ENCODE results near the gene DSCAML1.
"Not testable (repeated sequence)": the region's sequence is repeated elsewhere in the genome, so short reads cannot be mapped to it uniquely, and the experiment has no call there.

The DSCAML1 gene

DNA sequence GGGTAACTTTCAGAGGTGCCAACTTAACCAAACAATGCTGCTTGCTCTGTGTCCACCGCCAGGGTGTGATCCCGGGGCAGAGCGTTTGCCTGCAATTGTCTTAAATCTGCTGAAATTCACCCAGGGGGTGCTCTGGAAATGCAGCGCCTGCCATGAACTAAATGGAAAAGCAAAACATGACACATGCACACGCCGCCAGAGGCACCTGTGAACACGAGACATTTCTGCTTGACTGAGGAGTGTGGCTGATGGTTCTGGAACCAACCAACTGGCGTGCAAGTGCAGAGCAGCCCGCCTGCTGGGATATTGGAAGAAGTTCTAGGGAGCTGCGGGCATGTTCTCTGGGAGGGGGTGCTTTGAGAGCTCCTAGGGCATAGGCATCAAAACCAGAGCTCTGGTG, 30.4 kb downstream of the DSCAML1 start:
- no peak overlapping the region for H3K4me3 ChIP-seq (ENCODE audit: low read depth, low read length)
- no peak for DNase-seq (ENCODE audit: low read depth, low spot score)
- ChIA-PET CTCF (interaction anchor here (2.2 kb wide), 1 partner anchor 341 kb away, joined by 5 read pairs; no protein-coding TSS in a partner anchor), POLR2A (no interaction called here)
- TF ChIP-seq, protein P1, sequence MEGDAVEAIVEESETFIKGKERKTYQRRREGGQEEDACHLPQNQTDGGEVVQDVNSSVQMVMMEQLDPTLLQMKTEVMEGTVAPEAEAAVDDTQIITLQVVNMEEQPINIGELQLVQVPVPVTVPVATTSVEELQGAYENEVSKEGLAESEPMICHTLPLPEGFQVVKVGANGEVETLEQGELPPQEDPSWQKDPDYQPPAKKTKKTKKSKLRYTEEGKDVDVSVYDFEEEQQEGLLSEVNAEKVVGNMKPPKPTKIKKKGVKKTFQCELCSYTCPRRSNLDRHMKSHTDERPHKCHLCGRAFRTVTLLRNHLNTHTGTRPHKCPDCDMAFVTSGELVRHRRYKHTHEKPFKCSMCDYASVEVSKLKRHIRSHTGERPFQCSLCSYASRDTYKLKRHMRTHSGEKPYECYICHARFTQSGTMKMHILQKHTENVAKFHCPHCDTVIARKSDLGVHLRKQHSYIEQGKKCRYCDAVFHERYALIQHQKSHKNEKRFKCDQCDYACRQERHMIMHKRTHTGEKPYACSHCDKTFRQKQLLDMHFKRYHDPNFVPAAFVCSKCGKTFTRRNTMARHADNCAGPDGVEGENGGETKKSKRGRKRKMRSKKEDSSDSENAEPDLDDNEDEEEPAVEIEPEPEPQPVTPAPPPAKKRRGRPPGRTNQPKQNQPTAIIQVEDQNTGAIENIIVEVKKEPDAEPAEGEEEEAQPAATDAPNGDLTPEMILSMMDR (IDR thresholded peaks at IDR 0.05; ENCODE audit: insufficient read depth, low read length, missing control alignments): no peak

DNA sequence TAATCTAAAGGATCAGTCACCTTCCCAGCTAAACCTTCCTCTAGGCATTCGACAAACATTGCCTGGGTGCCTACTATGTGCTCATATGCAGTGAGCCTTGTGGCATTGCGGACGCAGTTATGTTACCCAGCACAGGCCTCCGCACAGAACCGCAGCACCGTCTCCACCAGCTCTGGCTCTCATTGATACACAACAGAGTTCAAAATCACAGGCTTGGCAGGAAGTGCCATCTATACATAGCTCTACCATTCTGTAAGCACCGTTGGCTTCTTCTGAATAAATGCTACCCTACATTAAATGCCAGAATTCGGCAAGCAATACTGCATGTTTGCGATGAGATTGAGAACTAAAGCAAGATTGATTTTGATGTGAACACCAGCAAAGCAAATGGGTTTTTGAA, 31.0 kb downstream of the DSCAML1 start:
- no peak overlapping the region for H3K4me3 ChIP-seq (ENCODE audit: low read depth, low read length)
- DNase-seq (ENCODE audit: low read depth, low spot score): no peak
- TF ChIP-seq, protein P1 (IDR thresholded peaks at IDR 0.05; ENCODE audit: insufficient read depth, low read length, missing control alignments): no peak
- POLR2A ChIA-PET: no interaction called here
- CTCF ChIA-PET: interaction anchor here (2.2 kb wide), 1 partner anchor 340 kb away, joined by 5 read pairs; no protein-coding TSS in a partner anchor

DNA sequence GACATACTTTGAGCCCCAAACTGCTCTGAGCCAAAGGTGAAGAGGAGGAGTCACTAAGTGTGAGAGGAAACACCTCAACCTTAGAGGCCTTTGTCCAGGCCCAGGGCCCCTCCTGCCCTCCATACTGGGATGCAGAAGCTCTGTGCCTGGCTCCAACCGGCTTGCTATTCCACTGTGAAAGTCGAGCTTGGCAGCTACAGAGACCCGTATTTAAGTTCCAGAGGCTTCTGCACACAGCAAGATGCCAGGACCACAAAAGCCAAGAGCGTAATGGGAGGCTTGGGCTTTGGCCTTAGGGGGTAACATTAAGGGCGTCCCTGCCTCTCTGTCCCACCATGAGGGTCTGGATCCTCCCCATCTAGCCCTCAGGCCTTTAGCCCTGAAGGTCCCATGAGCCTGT, 31.9 kb downstream of the DSCAML1 start:
- CTCF ChIA-PET: no interaction called here
- H3K4me3 ChIP-seq (ENCODE audit: low read depth, low read length): no peak overlapping the region
- POLR2A ChIA-PET: no interaction called here
- TF ChIP-seq, protein P1 (IDR thresholded peaks at IDR 0.05; ENCODE audit: insufficient read depth, low read length, missing control alignments): no peak
- DNase-seq (ENCODE audit: low read depth, low spot score): no peak

DNA sequence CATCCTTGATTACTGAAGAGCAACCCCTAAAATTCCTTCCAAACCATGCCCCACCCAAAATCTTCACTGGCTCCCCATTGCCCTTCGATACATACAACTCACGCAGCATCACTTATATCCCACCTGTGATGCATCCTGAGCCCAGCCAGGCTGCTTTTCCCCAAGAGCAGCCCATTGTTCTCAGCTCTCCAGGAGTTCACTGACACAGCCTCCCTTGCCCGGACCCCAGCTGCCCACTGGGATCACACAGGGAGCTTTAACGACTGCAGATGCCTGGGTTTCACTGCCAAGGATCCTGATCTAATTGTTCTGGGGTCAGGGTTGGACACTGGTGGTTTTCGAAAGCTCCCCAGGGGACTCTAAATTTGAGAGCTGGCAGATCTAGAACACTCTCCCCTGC, 33.6 kb downstream of the DSCAML1 start:
- H3K4me3 ChIP-seq (ENCODE audit: low read depth, low read length); POLR2A ChIA-PET; DNase-seq (ENCODE audit: low read depth, low spot score); CTCF ChIA-PET: not testable (repeated sequence)

DNA sequence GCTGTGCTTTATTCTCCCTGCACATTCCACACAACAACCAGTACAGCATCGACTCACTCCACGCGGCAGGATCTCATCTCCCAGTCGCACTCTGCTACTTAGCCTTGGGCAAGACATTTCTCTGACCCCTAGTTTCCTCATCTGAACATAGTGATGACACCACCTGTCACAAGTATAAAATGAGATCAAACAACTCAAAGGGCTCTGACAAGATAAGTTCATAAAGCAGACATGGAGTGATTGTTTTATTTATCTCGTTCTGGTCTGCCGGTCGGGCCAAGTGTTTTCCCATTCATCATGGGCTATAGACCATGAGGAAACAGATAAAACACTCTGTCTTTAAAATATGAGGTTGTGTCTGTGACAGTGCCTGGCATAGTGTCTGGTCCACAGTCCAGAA, 35.0 kb downstream of the DSCAML1 start:
- DNase-seq (ENCODE audit: low read depth, low spot score): no peak
- CTCF ChIA-PET: no interaction called here
- TF ChIP-seq, protein P1 (IDR thresholded peaks at IDR 0.05; ENCODE audit: insufficient read depth, low read length, missing control alignments): no peak
- no peak overlapping the region for H3K4me3 ChIP-seq (ENCODE audit: low read depth, low read length)
- POLR2A ChIA-PET: no interaction called here

DNA sequence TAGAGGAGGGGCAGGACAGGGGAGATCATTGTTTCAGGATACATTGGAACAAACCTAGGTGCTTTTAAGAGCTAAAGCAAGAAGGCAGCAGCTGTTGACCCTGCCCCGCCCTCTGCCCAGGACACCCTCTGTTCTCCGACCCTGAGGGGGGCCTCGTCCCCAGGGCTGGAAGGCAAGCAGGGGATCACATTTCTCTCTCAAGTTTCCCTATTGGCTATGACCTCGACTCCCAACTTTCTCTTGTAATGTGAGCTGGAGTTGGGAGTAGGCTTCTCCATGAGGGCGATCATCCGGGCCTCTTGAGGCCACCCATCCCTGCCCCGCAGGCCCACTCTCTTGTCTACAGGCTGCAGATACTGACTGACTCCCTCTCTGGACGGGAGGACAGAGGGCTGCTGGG, 37.7 kb downstream of the DSCAML1 start:
- ChIA-PET CTCF (interaction anchor here (1.2 kb wide), 1 partner anchor 59 kb away, joined by 4 read pairs; no protein-coding TSS in a partner anchor), POLR2A (no interaction called here)
- no peak overlapping the region for H3K4me3 ChIP-seq (ENCODE audit: low read depth, low read length)
- no peak for DNase-seq (ENCODE audit: low read depth, low spot score)
- TF ChIP-seq, protein P1 (IDR thresholded peaks at IDR 0.05; ENCODE audit: insufficient read depth, low read length, missing control alignments): no peak

DNA sequence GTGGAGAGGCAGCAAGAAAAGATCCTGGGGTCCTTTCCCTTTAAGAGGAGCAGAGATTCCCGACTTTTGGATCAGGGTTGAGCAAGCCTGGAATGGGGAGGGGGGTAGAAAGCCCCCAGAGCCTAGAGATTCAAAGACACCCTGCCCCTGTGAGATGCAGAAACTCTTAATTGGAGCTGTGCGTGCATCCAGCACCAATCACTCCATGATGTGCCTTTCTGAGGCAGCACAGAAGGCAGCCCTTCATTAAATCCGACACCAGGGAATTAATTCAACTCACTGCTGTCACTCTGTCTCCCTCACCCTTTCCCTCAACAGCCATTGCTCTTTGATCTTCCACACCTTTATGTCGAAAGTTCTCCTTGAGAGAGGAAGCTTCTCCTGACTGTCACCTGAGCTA, 43.0 kb downstream of the DSCAML1 start:
- DNase-seq (ENCODE audit: low read depth, low spot score): no peak
- TF ChIP-seq, protein P1 (IDR thresholded peaks at IDR 0.05; ENCODE audit: insufficient read depth, low read length, missing control alignments): no peak
- no peak overlapping the region for H3K4me3 ChIP-seq (ENCODE audit: low read depth, low read length)
- POLR2A ChIA-PET: no interaction called here
- CTCF ChIA-PET: no interaction called here
